ENCODE measurements around the gene FDX2. TPM values are rescaled to one million over a fixed set of nuclear protein-coding genes. Genes with fewer than 3 reads are reported as not detected.

FDX2 gene
- total and polyA plus RNA-seq, 2 of the 13 experiments (the other 11 are each of a cell fraction or from before 2014, with no cell fraction given): 21.0 to 24.7 TPM

GRCh38 chr19:10270616-10271394 is 45.0 kb downstream of the FDX2 start, which contains the start of gene ICAM1 (continued):
- TF ChIP-seq E2F2 (CRISPR knock-in tag; IDR thresholded peaks at IDR 0.05; ENCODE audit: borderline replicate concordance) (0 out of 2 replicates have a peak, but pooled peaks have one; percentile 52), ATF4 (CRISPR knock-in tag; IDR thresholded peaks at IDR 0.05) (peak in 1 of 2 experiments; percentile 62; a peak in 2 of 4 replicates), NR2F2 (IDR thresholded peaks at IDR 0.05; ENCODE audit: borderline replicate concordance, low read depth) (peak; percentile 46; the same call in 1 of the 2 replicates), KLF15 (CRISPR knock-in tag; IDR thresholded peaks at IDR 0.05; ENCODE audit: borderline replicate concordance) (peak; percentile 62; the same call in 1 of the 2 replicates), ZNF652 (CRISPR knock-in tag; IDR thresholded peaks at IDR 0.05; ENCODE audit: borderline replicate concordance, low read depth) (peak; percentile 27; the same call in 1 of the 2 replicates), NR0B2 (CRISPR knock-in tag; IDR thresholded peaks at IDR 0.05) (peak; percentile 49; the same call in 1 of the 2 replicates), MEIS1 (CRISPR knock-in tag; IDR thresholded peaks at IDR 0.05; ENCODE audit: borderline replicate concordance) (0 out of 2 replicates have a peak, but pooled peaks have one; percentile 10), THAP7 (CRISPR knock-in tag; IDR thresholded peaks at IDR 0.05) (peak; percentile 78), USF2 (IDR thresholded peaks at IDR 0.05; ENCODE audit: low read depth, low read length) (no peak), USF2 (CRISPR knock-in tag; IDR thresholded peaks at IDR 0.05; ENCODE audit: borderline replicate concordance) (peak; percentile 77; the same call in 1 of the 2 replicates), SOX13 (IDR thresholded peaks at IDR 0.05) (no peak; the same call in 1 of the 2 replicates), SOX13 (CRISPR knock-in tag; conservative IDR thresholded peaks at IDR 0.05 in 1 of 2, IDR thresholded peaks at IDR 0.05 in 1 of 2) (peak in 1 of 2 experiments; percentile 78; a peak in 2 of 4 replicates), GTF2F1 (IDR thresholded peaks at IDR 0.05; ENCODE audit: low read length) (no peak), NR2F6 (IDR thresholded peaks at IDR 0.05) (peak; percentile 73), NR2F6 (CRISPR knock-in tag; IDR thresholded peaks at IDR 0.05) (peak; percentile 90), ZEB1 (IDR thresholded peaks at IDR 0.05; ENCODE audit: insufficient replicate concordance, low read depth) (no peak), ZSCAN12 (CRISPR knock-in tag; IDR thresholded peaks at IDR 0.05) (peak; percentile 77; the same call in 1 of the 2 replicates), ZFP82 (CRISPR knock-in tag; IDR thresholded peaks at IDR 0.05; ENCODE audit: borderline replicate concordance) (peak; percentile 95), ZSCAN25 (CRISPR knock-in tag; IDR thresholded peaks at IDR 0.05) (peak; percentile 74), GATAD1 (CRISPR knock-in tag; IDR thresholded peaks at IDR 0.05) (peak; percentile 80), THAP8 (CRISPR knock-in tag; IDR thresholded peaks at IDR 0.05; ENCODE audit: borderline replicate concordance) (no peak; the same call in 1 of the 2 replicates), ZZZ3 (CRISPR knock-in tag; IDR thresholded peaks at IDR 0.05; ENCODE audit: borderline replicate concordance) (no peak), ZNF749 (CRISPR knock-in tag; IDR thresholded peaks at IDR 0.05; ENCODE audit: borderline replicate concordance) (peak; percentile 60; the same call in 1 of the 2 replicates)
